Left lung (tissue), 10 donors: ENCODE data around the gene CDK18. TPM values are rescaled to one million over a fixed set of nuclear protein-coding genes. Genes with fewer than 3 reads are reported as not detected.

Experiments
- ATAC-seq: fragments of 200-7000 bp; cut with Tn5 transposase; one replicate; pipeline ENCODE4 v1.9.1; 2020; ENCODE audit warnings: moderate library complexity
- DNase-seq, 4 donors: peaks; one replicate each; pipeline ENCODE4 v3.0.0-alpha.2; 2013 to 2020
- H3K27ac ChIP-seq, 2 donors: fragments of 200-600 bp; sonication (generic) in 1 of 2; one replicate each; pipeline versions ENCODE4 v1.5.0 to v1.8.0; 2020 to 2021
- H3K27me3 ChIP-seq, 2 donors: fragments of 200-600 bp; sonication (generic) in 1 of 2; one replicate each; pipeline versions ENCODE4 v1.5.0 to v1.8.0; 2020 to 2021
- H3K36me3 ChIP-seq, 2 donors: fragments of 200-600 bp; sonication (generic) in 1 of 2; one replicate each; pipeline versions ENCODE4 v1.5.0 to v1.8.0; 2020 to 2021
- H3K4me1 ChIP-seq, 2 donors: fragments of 200-600 bp; one replicate each; pipeline ENCODE4 v1.8.0; 2021
- H3K4me3 ChIP-seq, 2 donors: fragments of 200-600 bp; sonication (generic) in 1 of 2; one replicate each; pipeline versions ENCODE4 v1.5.0 to v1.8.0; 2020 to 2021; ENCODE audit warnings: mild to moderate bottlenecking in 1 of 2
- H3K9me3 ChIP-seq, 2 donors: fragments of 200-600 bp; sonication (generic) in 1 of 2; one replicate each; pipeline versions ENCODE4 v1.5.0 to v1.8.0; 2020 to 2021
- CTCF ChIP-seq, 2 donors: fragments of 200-600 bp; sonication (generic) in 1 of 2; IDR thresholded peaks; one replicate each; pipeline versions ENCODE4 v1.5.0 to v1.8.0; 2021; ENCODE audit warnings: antibody characterized with exemption in 2 of 2
- intact Hi-C, 2 donors: fragments of 100-400 bp; cut with DNase I; formaldehyde crosslinking; loops; one replicate each; pipeline versions ENCODE4 v1.11.2 to v1.14.2; 2022
- polyA plus RNA-seq, 6 donors: library from polyadenylated mRNA; unstranded; fragments of 120-200 nt; gene quantifications; one replicate each; pipeline ENCODE4 v1.2.1, GENCODE V29; 2013; ENCODE audit not compliant: insufficient read length in 6 of 6
- total RNA-seq, 2 donors: library from RNA; stranded (reverse); fragmentation: NEBNext Ultra II Directional; extraction: Animal tissue kit (Norgen Biotek cat#: 25700); gene quantifications; one replicate each; pipeline ENCODE4 v1.2.1, GENCODE V29; 2021
- donor health status: DM: no; HTN: yes; CAD: no.
- donor health status: DM: no; HTN: no; CAD: no.

CDK18 gene
- total and polyA plus RNA-seq, 8 donors: 18.5 to 30.1 (median 23.4) TPM

GRCh38 chr1:205496661-205497060 lies 7.8 kb upstream of the CDK18 start:
- TF ChIP-seq CTCF (IDR thresholded peaks at IDR 0.05): no peak

DNA sequence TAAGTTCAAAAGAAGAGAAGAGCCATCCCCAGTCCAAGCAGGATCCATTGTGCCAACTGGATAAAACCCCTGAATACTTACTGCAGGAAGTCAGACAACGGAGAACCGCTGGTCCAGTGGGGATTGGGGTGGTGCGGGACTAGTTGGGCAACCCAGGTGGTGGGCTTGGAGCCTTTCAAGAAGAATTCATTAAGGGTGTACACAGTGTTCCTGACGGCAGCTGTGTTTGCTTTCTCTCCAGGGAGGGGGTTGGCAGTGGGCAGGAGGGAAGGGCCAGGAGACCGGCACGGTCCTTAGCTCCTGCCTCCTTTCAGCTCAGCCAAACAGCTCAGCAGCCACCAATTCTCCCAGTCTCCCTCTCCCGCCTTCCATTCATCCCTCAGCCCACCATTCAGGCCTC lies 7.1 kb upstream of the CDK18 start:
- DNase-seq: no peak
- H3K27ac ChIP-seq: no peak overlapping the region
- no peak overlapping the region for H3K4me3 ChIP-seq
- H3K27me3 ChIP-seq: peaks cover 0 to 22% of the 10 kb centered on the region in 2 donors
- no peaks in the 10 kb centered on the region for H3K36me3 ChIP-seq
- ATAC-seq: no peak
- no peak for TF ChIP-seq CTCF (IDR thresholded peaks at IDR 0.05)
- H3K9me3 ChIP-seq: no peaks in the 10 kb centered on the region
- intact Hi-C loops: no loop called here
- H3K4me1 ChIP-seq: peaks cover 3 to 14% of the 10 kb centered on the region in 2 donors

More at GRCh38 chr1:205496661-205497060, 7.8 kb upstream of the CDK18 start:
- intact Hi-C loops: no loop called here
- Histone ChIP-seq H3K9me3 (no peaks in the 10 kb centered on the region), H3K36me3 (no peaks in the 10 kb centered on the region), H3K27ac (no peak overlapping the region), H3K4me3 (no peak overlapping the region), H3K27me3 (peaks cover 0 to 29% of the 10 kb centered on the region in 2 donors), H3K4me1 (peaks cover 3 to 14% of the 10 kb centered on the region in 2 donors)
- no peak for DNase-seq
- ATAC-seq: no peak

GRCh38 chr1:205499789-205500188 lies 4.7 kb upstream of the CDK18 start:
- H3K9me3 ChIP-seq: no peaks in the 10 kb centered on the region
- H3K36me3 ChIP-seq: no peaks in the 10 kb centered on the region
- no peak for TF ChIP-seq CTCF (IDR thresholded peaks at IDR 0.05)
- H3K27ac ChIP-seq: no peak overlapping the region
- H3K4me1 ChIP-seq: no peaks in the 10 kb centered on the region
- ATAC-seq (no peak), DNase-seq (no peak)
- no peak overlapping the region for H3K4me3 ChIP-seq
- peaks cover 0 to 6% of the 10 kb centered on the region in 2 donors for H3K27me3 ChIP-seq
- intact Hi-C loops: no loop called here

DNA sequence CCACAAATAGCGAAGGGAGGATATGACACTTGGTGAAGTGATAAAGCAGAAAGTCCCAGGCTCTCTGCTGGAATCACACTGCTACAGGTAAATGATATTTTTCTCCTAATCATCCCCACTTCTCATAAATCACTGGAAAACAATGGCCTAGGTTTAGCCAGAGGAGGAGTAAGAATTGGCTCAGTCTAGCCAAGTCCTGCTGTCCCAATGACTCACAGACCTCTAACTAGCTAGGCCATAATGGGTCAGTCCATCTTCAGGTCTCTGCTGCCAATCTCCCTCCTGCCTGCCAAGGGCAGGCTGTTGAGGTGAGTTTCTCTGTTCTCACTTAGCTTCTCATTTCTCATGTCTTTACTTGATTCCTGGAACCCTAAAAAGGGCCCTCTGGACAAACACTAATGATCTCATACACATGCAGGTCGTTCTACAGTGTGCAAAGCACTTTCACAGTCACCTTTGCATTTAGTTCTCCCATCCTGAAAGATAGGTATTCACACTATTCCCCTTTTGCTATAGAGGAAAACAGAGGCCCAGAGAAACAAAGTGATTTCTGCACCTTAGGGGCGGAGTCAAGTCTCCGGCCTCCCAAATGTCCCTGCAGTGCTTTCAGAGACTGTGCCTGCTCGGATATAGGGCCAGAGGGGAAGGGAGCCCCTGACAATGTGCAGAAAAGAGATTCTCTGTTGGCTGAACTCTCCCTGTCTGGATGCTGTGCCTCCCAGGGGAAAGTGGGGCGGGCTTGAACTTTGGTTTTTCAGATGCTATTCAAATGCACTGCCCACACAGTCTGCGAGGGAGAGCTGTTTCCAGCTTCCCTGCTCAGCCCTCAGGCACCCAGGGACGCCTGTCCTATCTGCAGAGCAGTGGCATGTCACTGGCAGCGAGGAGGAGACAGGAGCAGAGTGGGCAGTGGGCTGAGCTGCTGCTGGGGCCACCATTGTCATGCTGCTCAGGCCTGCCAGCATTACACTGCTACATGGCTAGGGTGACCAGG lies 3.9 kb upstream of the CDK18 start:
- Histone ChIP-seq H3K4me3 (no peak overlapping the region), H3K36me3 (no peaks in the 10 kb centered on the region), H3K4me1 (peaks cover 4 to 5% of the 10 kb centered on the region in 2 donors), H3K27me3 (peaks cover 0 to 14% of the 10 kb centered on the region in 2 donors), H3K9me3 (no peaks in the 10 kb centered on the region), H3K27ac (no peak overlapping the region)
- DNase-seq (no peak), ATAC-seq (no peak)
- intact Hi-C loops: no loop called here
- no peak for TF ChIP-seq CTCF (IDR thresholded peaks at IDR 0.05)

DNA sequence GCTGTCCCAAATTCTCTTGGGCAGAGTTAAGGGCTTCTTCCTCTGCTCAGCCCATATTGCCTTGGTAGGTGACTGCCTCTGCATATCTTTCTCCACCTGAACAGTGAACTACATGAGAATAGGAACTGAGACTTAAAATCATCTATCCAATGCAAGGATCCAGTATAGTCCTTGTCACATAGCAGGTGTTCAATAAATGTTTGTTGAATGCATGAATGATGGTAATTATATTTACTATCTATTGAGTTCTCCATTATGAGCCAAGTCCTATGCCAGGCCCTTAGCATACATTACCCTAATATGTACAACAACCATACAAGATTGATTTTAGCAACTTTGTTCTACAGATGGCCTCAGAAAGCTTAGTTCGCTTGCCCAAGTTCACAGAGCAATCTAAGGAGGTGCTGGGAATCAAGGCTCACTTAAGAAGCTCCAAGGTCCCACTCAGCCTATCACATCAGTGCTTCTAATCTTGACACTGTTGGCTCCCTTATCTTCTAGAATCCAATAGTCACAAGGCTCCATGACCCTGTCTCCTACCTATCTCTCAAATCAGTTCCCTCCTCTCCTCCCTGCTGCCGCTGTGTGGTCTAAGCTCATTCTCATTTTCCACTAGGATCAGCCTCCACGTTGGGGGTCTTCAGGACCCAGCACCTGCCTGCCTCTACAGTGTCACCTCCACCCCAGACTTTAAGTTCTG lies 2.2 kb upstream of the CDK18 start:
- Histone ChIP-seq H3K4me1 (peaks cover 8 to 12% of the 10 kb centered on the region in 2 donors), H3K27ac (no peak overlapping the region), H3K36me3 (no peaks in the 10 kb centered on the region), H3K4me3 (no peak overlapping the region), H3K27me3 (peaks cover 0 to 17% of the 10 kb centered on the region in 2 donors), H3K9me3 (no peaks in the 10 kb centered on the region)
- DNase-seq: no peak
- ATAC-seq: no peak
- no peak for TF ChIP-seq CTCF (IDR thresholded peaks at IDR 0.05)
- intact Hi-C loops: no loop called here
